ENCODE data around the gene FAM153A. TPM values are rescaled to one million over a fixed set of nuclear protein-coding genes. Genes with fewer than 3 reads are reported as not detected.
"Not testable (repeated sequence)": the region's sequence is repeated elsewhere in the genome, so short reads cannot be mapped to it uniquely, and the experiment has no call there.

The FAM153A gene
- total RNA-seq, 1 experiment from 2014 or later = not detected

DNA sequence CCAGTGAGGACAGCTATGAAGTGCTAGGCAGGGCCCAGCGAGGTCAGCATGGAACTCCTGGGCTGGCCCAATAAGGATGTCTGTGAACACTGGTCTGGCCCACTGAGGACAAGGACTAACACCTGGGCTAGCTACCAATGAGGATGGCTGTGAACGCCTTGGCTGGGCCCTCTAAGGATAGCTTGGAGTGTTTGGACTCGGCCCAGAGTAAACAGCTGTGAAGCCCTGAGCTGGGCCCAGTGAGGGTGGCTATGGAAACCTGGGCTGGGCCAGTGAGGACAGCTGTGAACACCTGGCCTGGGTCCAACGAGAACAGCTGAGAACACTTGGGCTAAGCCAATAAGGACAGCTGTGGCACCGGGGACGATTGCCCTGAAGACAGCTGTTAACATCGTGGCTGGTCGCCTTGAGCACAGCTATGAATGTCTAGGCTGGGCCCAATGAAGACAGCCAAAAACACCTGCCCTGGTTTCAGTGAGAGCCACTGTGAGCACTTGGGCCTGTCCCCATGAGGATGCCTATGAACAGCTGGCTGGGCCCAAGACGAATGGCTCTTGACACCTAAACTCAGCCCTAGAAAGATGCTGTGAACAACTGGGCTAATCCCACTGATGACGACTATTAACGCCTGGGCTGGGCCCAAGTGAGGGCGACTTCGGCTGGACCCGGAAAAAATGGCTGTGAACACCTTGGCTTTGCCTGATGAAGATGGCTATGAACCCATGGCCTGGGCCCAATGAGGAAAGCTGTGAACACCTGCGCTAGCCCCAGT, 18.8 kb downstream of the FAM153A start:
- DNase-seq (ENCODE audit: low read depth); in situ Hi-C loops (cut with HindIII; ENCODE audit: low pct_unique_long_range_greater_than_20kb, low sequenced_read_pairs): not testable (repeated sequence)

DNA sequence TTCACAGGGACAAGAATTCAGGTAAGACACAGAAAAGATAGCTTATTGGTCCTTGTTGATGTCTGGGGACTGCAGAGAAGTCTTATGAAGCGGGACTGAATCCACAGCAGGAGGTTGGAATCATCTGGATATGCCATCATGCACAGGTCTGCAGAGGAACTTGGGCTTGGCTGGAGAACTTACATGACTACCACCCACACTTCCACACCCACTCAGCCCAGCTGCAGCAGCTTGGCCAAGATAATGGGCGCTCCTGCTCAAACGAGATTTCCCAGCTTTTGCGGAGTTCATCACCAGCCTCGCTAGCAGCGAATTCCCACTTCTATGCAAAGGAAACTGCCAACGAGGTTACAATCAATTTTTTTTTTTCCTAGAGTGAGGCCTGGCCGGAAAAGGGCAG, 21.7 kb downstream of the FAM153A start:
- in situ Hi-C loops (cut with HindIII; ENCODE audit: low pct_unique_long_range_greater_than_20kb, low sequenced_read_pairs); DNase-seq (ENCODE audit: low read depth): not testable (repeated sequence)

DNA sequence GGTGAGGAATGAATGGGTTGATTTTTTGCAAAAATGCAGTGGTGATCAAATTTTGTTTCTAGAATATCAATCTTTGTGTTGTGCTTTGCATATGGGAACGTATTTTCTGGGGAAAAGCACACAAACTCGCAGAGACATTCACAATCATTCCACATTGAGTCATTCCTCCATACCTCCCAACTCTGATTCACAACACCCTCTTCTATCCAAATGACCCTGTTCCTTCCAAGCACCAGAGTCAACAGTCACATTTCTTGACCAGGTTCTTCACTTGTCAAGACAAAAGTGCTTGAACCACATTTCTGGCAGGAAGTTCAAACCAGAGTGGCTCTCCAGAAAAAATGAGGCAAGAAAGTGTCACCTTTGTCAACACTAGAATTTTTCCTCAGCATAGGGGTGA, 35.3 kb downstream of the FAM153A start:
- in situ Hi-C loops (cut with HindIII; ENCODE audit: low pct_unique_long_range_greater_than_20kb, low sequenced_read_pairs) = not testable (repeated sequence)

DNA sequence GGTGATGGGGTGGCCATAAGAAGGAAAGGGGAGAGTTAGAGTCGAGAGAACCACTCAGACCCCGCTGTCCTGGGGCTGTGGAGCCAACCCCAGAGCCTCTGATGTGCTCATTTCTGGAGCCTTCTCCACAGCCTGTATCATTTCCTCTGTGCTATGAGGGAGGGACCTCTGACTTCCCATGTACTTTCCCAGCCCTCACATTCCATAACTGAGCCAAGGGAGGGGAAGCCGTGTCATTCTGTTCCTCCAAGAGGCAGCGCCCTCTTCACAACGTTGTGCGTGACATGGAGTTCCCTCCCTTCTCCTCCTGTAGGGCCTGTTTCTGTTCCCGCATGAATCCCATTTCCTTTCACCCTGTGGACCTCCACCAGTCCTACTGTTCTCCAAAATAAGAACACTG, 57.8 kb downstream of the FAM153A start:
- DNase-seq (ENCODE audit: low read depth); in situ Hi-C loops (cut with HindIII; ENCODE audit: low pct_unique_long_range_greater_than_20kb, low sequenced_read_pairs): not testable (repeated sequence)

More for the DNA sequence above, 35.3 kb downstream of the FAM153A start:
- DNase-seq (ENCODE audit: low read depth) = not testable (repeated sequence)

DNA sequence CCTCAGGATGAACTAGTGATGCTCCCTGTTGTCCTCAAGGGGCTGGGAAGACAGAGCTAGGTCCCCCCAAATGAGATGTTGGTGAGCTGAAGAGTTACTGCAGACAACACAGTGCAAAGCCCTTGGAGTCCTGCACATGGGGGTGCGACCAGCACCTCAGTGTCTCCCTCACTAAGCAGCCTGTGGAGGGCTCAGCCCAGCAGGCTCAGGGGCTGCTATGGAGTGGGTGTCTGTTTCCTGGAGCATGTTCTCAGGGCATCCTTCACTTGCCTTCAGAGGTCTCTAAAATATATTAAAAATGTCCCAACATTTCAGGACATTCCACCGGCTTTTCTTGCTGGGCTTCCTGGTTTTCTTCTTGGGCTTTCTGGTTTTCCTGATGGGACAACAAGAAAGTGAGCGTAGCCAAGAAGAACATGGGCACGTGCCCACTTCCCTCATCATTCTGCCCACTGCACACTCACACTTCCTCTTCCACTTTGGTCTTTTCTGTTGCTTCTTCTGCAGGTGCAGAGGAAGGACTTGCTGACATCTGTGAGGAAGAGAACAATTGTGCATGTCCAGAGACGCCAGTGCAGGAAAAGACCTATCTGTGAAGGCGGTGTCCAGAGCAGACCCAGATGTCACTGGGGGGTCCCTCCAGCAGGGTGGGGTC, 58.7 kb downstream of the FAM153A start:
- in situ Hi-C loops (cut with HindIII; ENCODE audit: low pct_unique_long_range_greater_than_20kb, low sequenced_read_pairs); DNase-seq (ENCODE audit: low read depth): not testable (repeated sequence)

DNA sequence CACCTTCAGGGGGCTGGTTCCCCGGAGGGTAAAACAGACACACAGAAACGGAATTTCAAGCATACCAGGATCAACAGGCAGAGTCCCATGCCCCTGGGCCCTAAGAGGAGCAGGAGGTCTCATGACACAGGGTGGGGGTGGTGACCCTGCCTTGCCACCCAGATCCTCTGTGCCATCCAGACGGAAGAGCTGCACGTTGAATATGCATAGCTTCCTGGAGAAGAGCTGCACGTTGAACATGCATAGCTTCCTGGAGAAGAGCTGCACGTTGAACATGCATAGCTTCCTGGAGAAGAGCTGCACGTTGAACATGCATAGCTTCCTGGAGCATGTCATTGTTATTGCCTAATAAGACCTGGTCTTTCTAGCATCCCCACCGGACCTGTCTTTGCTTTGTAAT, 59.9 kb downstream of the FAM153A start:
- DNase-seq (ENCODE audit: low read depth); in situ Hi-C loops (cut with HindIII; ENCODE audit: low pct_unique_long_range_greater_than_20kb, low sequenced_read_pairs): not testable (repeated sequence)

DNA sequence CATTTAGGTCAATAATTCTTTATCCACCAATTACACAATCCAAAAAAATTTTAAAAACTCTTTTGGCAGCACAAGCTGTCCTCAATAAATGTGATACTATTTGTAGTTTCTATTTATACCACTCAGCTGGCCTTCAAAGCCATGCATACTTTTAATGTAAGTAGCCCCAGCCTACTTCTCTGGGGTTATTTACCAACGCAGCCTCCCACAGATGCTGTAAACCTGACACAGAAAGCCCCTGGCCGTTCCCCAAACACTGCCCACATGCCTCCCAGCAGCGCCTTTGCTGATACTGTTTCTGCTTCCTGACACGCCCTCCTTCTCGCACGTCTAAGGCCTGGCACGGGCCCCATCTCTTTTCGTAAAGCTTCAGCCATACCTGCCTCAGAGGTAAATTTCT, 62.7 kb downstream of the FAM153A start:
- DNase-seq (ENCODE audit: low read depth); in situ Hi-C loops (cut with HindIII; ENCODE audit: low pct_unique_long_range_greater_than_20kb, low sequenced_read_pairs): not testable (repeated sequence)

DNA sequence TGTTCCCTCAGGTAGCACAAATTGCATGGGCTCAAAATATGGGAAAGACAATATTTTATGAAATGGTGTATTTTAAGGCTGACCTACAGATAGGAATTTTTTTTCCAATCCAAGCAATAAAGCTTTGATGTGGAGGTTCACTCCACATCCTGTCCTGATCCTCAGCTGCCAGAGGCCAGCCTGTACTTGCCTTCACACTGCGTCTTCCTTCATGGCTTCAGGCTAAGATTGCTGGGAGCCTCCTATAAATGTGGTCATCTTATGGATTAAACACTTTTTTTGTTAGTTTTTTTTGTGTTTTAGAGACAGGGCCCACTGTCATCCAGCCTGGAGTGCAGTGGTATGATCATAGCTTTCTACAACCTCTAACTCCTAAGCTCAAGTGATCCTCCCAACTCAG, 67.3 kb downstream of the FAM153A start:
- in situ Hi-C loops (cut with HindIII; ENCODE audit: low pct_unique_long_range_greater_than_20kb, low sequenced_read_pairs); DNase-seq (ENCODE audit: low read depth): not testable (repeated sequence)

DNA sequence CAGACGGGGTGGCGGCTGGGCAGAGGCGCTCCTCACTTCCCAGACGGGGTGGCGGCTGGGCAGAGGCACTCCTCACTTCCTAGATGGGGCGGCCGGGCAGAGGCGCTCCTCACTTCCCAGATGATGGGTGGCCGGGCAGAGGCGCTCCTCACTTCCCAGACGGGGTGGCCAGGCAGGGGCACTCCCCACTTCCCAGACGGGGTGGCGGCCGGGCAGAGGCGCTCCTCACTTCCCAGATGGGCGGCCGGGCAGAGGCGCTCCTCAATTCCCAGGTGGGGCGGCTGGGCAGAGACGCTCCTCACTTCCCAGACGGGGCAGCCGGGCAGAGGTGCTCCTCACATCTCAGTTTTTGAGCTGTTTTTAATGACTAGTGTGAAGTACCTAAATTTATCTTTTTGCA, 86.6 kb downstream of the FAM153A start:
- DNase-seq (ENCODE audit: low read depth); in situ Hi-C loops (cut with HindIII; ENCODE audit: low pct_unique_long_range_greater_than_20kb, low sequenced_read_pairs): not testable (repeated sequence)

DNA sequence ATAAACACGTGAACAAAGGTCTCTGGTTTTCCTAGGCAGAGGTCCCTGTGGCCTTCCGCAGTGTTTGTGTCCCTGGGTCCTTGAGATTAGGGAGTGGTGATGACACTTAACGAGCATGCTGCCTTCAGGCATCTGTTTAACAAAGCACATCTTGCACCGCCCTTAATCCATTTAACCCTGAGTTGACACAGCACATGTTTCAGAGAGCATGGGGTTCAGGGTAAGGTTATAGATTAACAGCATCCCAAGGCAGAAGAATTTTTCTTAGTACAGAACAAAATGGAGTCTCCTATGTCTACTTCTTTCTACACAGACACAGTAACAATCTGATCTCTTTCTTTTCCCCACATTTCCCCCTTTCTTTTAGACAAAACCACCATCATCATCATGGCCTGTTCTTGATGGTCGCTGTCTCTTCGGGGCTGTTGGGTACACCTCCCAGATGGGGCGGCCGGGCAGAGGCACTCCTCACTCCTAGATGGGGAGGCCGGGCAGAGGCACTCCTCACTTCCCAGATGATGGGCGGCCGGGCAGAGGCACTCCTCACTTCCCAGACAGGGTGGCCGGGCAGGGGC, 87.3 kb downstream of the FAM153A start:
- DNase-seq (ENCODE audit: low read depth); in situ Hi-C loops (cut with HindIII; ENCODE audit: low pct_unique_long_range_greater_than_20kb, low sequenced_read_pairs): not testable (repeated sequence)

DNA sequence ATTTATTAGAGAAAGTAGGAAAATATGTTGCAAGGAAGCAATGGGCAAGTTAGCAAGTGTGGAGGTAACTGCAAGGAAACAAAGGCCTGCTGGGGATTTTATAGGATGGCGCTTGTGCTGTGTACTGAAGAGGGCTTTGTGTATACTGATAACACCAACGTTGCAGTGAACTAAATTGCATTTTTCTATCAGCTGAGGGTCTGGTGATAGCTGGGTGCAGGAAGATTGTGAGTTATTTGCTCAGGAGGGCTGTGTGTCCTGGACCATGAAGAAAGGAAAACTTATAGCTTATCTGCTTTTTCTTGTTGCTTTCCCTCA, 88.2 kb downstream of the FAM153A start:
- in situ Hi-C loops (cut with HindIII; ENCODE audit: low pct_unique_long_range_greater_than_20kb, low sequenced_read_pairs); DNase-seq (ENCODE audit: low read depth): not testable (repeated sequence)

DNA sequence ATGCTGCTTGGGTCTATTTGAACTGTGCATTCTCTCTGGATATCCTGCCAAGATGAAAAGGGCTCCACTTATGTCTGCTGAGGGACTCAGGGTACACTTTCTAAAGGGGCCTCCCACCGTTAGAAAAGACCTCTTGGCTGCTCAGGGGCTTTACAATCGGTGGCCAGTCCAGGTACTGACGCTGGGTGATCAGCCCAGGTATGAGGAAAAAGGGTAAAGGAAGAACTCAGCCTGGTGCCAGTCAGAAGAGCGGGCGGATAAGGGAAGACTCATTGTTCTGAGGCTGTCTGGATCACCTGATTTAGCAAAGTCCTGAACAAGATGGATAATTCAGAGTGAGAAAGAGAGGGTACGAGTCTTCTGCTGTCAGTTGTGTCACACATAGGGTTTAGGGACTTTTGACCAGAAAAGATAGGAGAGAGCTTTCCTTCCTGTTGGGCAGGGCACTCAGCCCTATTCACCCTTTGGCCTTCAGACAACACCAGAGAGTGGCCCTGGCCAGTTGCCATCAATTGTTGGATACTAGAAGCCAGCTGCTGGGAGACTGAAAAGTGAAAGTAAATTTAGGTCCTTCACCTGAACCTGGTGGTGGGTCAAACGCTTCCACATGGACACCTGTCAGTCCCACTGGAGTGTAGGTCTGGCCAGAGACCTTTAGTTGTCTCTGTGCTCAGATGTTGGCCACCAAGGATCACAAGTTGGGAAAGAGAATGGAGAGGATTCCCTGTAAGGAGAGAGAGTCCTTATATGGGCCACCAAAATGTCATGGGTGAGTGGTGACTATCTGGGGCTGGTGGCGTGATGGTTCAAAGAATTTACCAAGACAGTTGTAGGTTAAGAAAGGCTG, 88.8 kb downstream of the FAM153A start:
- DNase-seq (ENCODE audit: low read depth); in situ Hi-C loops (cut with HindIII; ENCODE audit: low pct_unique_long_range_greater_than_20kb, low sequenced_read_pairs): not testable (repeated sequence)

DNA sequence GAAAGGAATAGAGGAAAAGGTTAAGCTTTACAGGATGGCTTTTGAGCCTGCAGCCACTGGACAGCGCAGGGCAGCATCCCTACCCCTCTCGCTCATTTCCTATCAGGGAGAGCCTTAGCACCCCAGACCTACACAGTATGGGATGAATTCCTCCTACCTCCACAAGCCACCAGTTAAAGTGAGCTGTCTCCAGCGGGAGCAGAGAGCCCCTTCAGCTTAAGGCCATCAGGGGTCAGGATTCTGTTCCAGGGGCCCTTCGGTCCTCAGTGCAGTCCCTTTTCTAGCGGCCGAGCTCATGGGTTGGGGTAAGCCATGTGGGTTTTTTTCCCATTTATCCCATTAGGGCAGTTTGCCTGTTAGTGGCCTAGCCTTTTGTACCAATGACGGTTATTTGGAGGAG, 89.7 kb downstream of the FAM153A start:
- in situ Hi-C loops (cut with HindIII; ENCODE audit: low pct_unique_long_range_greater_than_20kb, low sequenced_read_pairs); DNase-seq (ENCODE audit: low read depth): not testable (repeated sequence)

DNA sequence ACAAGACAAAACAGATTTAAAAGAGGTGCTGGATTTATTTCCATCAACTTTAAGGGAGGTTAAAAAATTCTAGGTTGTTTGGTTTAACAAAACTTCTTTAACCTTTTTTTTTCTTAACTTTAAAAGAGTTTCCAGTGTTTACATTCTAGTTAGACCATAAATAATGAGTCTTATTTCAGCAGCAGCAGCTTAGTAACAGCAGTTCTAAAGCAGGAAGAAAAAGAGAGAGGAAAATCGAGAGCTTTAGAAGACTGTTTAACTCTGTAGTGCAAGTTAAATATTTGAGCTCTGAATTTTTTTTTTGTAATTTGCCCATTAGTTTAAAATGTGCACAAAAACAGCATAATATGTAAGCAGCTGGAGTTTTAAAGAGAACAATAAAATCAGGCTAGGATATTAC, 90.2 kb downstream of the FAM153A start:
- in situ Hi-C loops (cut with HindIII; ENCODE audit: low pct_unique_long_range_greater_than_20kb, low sequenced_read_pairs); DNase-seq (ENCODE audit: low read depth): not testable (repeated sequence)

DNA sequence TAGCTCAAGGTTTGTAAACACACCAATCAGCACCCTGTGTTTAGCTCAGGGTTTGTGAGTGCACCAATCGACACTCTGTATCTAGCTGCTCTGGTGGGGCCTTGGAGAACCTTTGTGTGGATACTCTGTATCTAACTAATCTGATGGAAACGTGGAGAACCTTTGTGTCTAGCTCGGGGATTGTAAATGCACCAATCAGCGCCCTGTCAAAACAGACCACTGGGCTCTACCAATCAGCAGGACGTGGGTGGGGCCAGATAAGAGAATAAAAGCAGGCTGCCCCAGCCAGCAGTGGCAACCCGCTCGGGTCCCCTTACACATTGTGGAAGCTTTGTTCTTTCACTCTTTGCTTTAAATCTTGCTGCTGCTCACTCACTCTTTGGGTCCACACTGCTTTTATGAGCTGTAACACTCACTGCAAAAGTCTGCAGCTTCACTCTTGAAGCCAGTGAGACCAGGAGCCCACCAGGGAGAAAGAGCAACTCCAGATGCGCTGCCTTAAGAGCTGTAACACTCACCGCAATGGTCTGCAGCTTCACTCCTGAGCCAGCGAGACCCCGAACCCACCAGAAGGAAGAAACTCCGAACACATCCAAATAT, 93.6 kb downstream of the FAM153A start:
- DNase-seq (ENCODE audit: low read depth); in situ Hi-C loops (cut with HindIII; ENCODE audit: low pct_unique_long_range_greater_than_20kb, low sequenced_read_pairs): not testable (repeated sequence)

DNA sequence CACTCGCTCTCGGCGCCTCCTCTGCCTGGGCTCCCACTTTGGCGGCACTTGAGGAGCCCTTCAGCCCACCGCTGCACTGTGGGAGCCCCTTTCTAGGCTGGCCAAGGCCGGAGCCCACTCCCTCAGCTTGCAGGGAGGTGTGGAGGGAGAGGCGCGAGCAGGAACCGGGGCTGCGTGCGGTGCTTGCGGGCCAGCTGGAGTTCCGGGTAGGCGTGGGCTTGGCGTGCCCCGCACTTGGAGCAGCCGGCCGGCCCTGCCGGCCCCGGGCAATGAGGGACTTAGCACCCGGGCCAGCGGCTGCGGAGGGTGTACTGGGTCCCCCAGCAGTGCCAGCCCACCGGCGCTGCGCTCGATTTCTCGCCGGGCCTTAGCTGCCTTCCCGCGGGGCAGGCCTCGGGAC, 94.6 kb downstream of the FAM153A start:
- in situ Hi-C loops (cut with HindIII; ENCODE audit: low pct_unique_long_range_greater_than_20kb, low sequenced_read_pairs); DNase-seq (ENCODE audit: low read depth): not testable (repeated sequence)

DNA sequence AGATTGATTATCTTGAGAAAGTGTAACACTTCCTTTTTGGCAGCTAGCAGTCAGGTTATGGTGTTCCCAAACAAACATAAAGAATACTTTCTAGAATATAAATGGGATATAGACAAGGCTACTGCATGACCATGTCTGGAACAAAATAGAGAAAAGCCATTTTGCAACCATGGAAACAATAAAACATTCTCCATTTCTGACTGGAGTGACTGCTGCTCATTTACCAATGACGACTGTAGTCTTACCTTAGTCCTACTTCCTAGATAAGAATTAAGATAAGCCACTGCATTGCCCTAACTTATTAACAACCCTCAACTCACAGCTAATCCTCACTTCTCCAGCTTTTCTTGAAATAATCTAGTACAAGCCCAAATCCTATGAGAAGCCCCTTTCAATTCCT, 100.8 kb downstream of the FAM153A start:
- in situ Hi-C loops (cut with HindIII; ENCODE audit: low pct_unique_long_range_greater_than_20kb, low sequenced_read_pairs); DNase-seq (ENCODE audit: low read depth): not testable (repeated sequence)
